Upper lobe of right lung (tissue), 1 donor: Measurements from ENCODE around the gene CYP2R1. TPM values are rescaled to one million over a fixed set of nuclear protein-coding genes. Genes with fewer than 3 reads are reported as not detected.

Source experiments
- ATAC-seq: fragments of 200-7000 bp; cut with Tn5 transposase; one replicate; pipeline ENCODE4 v1.9.1; 2020; ENCODE audit warnings: mild to moderate bottlenecking, moderate library complexity
- DNase-seq: peaks from one replicate; pipeline ENCODE4 v3.0.0-alpha.2; 2020
- H3K27ac ChIP-seq: fragments of 200-600 bp; one replicate; pipeline ENCODE4 v1.8.0; 2022
- H3K27me3 ChIP-seq: fragments of 200-600 bp; one replicate; pipeline ENCODE4 v1.8.0; 2022; ENCODE audit warnings: mild to moderate bottlenecking
- H3K36me3 ChIP-seq: fragments of 200-600 bp; one replicate; pipeline ENCODE4 v1.8.0; 2022
- H3K4me1 ChIP-seq: fragments of 200-600 bp; one replicate; pipeline ENCODE4 v1.8.0; 2022
- H3K4me3 ChIP-seq: fragments of 200-600 bp; one replicate; pipeline ENCODE4 v1.8.0; 2022; ENCODE audit warnings: mild to moderate bottlenecking
- H3K9me3 ChIP-seq: fragments of 200-600 bp; one replicate; pipeline ENCODE4 v1.8.0; 2022
- intact Hi-C: fragments of 100-400 bp; cut with DNase I; formaldehyde crosslinking; loops from one replicate; pipeline ENCODE4 v1.11.0; 2022
- total RNA-seq: library from RNA; stranded (reverse); fragmentation: NEBNext Ultra II Directional; extraction: Animal tissue kit (Norgen Biotek cat#: 25700); gene quantifications from one replicate; pipeline ENCODE4 v1.2.1, GENCODE V29; 2021
- TF ChIP-seq, protein P1 (sequence below): fragments of 200-600 bp; IDR thresholded peaks from one replicate; pipeline ENCODE4 v1.8.0; 2022; ENCODE audit warnings: antibody characterized with exemption
- donor health status: DM: no; HTN: yes; CAD: no; lungs with severe emphysema.

Gene CYP2R1
- total RNA-seq, 1 donor from 2014 or later: 14.7 TPM

DNA sequence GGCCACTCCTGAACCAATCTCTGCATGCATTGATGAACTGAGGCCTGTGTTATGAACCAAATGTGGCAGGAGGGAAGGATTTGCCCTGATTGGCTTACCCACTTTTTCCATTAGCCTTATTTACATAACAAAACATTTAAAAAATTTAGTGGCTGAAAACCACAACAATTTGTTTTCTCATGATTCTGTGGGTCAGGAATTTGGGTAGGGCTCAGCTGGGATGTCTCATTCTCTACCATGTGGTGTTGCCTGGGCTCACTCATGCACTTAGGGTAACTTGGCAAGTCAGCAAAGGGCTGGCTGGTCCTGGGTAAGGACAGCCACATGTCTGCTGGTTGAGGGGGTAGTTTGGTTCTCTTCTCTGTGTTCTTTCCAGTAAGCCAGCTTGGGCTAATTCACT, 35.1 kb upstream of the CYP2R1 start:
- intact Hi-C loops: no loop called here
- H3K27ac ChIP-seq: no peak overlapping the region
- DNase-seq: no peak

DNA sequence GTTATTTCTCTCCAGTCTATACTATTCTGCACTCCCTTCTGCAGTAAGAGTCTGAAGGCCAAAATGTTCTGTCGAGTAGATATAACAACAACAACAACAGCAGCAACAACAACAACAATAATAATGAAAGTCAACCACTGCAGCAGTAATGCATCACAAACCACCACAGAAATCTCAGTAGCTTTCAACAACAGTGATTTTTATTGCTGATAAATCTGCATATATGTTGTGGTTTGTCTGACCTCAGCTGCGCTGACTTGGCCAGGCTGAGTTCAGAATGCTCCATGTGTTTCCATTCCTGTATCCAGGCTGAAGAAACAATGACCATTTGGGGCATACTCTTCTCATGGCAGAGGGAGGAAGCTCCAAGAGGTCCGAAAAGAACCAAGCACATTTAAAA, 32.3 kb upstream of the CYP2R1 start:
- Histone ChIP-seq H3K27me3 (no peaks in the 10 kb centered on the region), H3K4me3 (no peak overlapping the region), H3K9me3 (no peaks in the 10 kb centered on the region), H3K4me1 (no peaks in the 10 kb centered on the region), H3K36me3 (no peaks in the 10 kb centered on the region), H3K27ac (no peak overlapping the region)
- ATAC-seq: no peak
- no peak for DNase-seq
- intact Hi-C loops: no loop called here
- TF ChIP-seq, protein P1, sequence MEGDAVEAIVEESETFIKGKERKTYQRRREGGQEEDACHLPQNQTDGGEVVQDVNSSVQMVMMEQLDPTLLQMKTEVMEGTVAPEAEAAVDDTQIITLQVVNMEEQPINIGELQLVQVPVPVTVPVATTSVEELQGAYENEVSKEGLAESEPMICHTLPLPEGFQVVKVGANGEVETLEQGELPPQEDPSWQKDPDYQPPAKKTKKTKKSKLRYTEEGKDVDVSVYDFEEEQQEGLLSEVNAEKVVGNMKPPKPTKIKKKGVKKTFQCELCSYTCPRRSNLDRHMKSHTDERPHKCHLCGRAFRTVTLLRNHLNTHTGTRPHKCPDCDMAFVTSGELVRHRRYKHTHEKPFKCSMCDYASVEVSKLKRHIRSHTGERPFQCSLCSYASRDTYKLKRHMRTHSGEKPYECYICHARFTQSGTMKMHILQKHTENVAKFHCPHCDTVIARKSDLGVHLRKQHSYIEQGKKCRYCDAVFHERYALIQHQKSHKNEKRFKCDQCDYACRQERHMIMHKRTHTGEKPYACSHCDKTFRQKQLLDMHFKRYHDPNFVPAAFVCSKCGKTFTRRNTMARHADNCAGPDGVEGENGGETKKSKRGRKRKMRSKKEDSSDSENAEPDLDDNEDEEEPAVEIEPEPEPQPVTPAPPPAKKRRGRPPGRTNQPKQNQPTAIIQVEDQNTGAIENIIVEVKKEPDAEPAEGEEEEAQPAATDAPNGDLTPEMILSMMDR: no peak

More for the DNA sequence above, 35.1 kb upstream of the CYP2R1 start:
- no peak for ATAC-seq
- Histone ChIP-seq H3K27me3 (no peaks in the 10 kb centered on the region), H3K9me3 (no peaks in the 10 kb centered on the region), H3K4me1 (no peaks in the 10 kb centered on the region), H3K4me3 (no peak overlapping the region), H3K36me3 (no peaks in the 10 kb centered on the region)
- TF ChIP-seq, protein P1: no peak

DNA sequence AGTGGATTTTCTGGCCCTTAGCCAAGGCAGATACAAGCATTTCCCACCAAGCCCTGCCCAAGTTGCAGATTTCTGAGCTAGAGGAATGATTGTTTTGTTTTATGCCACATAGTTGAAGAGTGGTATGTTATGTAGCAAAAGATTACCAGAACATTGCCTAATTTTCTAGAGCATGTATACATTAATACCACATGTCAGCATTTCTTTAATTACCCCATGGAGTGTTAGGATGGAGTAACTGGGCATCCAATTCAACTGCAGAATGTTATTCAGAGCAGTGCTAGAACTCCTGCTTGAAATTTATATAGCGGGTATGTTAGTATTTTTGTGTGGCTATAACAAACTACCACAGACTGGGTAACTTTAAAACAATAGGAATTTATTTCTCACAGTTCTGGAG, 24.4 kb upstream of the CYP2R1 start:
- no peak for DNase-seq
- ATAC-seq: no peak
- no peaks in the 10 kb centered on the region for H3K36me3 ChIP-seq
- intact Hi-C loops: no loop called here
- no peaks in the 10 kb centered on the region for H3K9me3 ChIP-seq
- H3K27ac ChIP-seq: no peak overlapping the region
- H3K27me3 ChIP-seq: no peaks in the 10 kb centered on the region
- TF ChIP-seq, protein P1: no peak
- no peak overlapping the region for H3K4me3 ChIP-seq
- no peaks in the 10 kb centered on the region for H3K4me1 ChIP-seq

DNA sequence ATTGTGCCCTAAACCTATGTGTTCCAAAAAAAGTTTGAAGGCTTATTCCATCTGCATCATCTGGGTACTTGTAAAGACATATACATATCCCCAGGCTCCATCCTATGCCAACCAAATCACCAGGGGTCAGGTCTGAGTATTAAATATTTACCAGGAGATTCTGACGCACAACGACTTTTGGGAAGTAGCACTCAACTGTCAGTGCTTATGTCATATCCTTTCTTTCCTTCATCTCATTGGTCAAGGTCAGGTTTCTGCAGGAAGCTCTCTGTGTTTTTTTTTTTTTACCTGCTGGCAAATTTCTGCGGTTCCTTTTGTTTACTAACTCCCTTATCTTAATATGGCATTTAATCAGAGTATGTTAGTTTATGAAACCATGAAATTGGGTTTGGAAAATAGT, 22.5 kb upstream of the CYP2R1 start:
- no peak for ATAC-seq
- Histone ChIP-seq H3K27me3 (no peaks in the 10 kb centered on the region), H3K4me1 (no peaks in the 10 kb centered on the region), H3K9me3 (no peaks in the 10 kb centered on the region), H3K27ac (no peak overlapping the region), H3K4me3 (no peak overlapping the region), H3K36me3 (no peaks in the 10 kb centered on the region)
- TF ChIP-seq, protein P1: no peak
- intact Hi-C loops: no loop called here
- DNase-seq: no peak

DNA sequence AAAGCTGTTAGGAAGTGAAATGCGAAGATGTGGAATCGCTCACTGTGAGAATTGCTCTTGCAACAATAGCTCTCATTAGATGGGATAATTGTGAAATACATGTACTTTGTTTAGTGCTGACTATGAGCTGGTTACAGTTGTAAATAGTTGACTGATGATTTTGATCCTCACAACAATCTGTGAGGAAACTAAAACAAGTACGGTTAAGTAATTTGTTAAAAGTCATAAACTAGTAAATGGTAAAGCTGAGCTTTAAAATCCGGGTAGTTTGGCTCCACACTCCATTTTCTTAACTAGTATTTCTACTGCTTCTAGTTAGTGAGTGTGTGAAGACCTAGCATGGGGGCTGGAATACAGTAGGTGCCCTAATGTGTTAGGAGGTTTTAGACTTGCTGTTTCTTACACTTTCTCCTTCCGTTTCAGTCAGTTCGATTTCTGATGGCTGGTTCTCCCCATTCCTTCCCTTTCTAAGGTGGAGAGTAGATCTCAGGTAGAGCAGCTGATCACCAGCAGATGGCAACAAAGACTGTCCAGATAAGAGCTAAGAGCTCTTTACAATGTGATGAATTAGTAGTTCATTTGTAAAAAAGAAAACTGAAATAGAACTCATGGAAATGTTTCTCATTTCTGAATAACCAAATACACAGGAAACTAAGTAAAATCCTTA, 16.3 kb upstream of the CYP2R1 start:
- H3K27ac ChIP-seq: no peak overlapping the region
- H3K4me3 ChIP-seq: no peak overlapping the region
- TF ChIP-seq, protein P1: peak; percentile 43
- no peaks in the 10 kb centered on the region for H3K9me3 ChIP-seq
- intact Hi-C loops: no loop called here
- peaks cover 12% of the 10 kb centered on the region for H3K4me1 ChIP-seq
- DNase-seq: no peak
- peak; percentile 44 for ATAC-seq
- no peaks in the 10 kb centered on the region for H3K36me3 ChIP-seq
- H3K27me3 ChIP-seq: no peaks in the 10 kb centered on the region
